AG04449 (cell line): ENCODE data around the gene TSPAN31.

ENCODE experiments used
- CTCF ChIA-PET: fragments of 350-600 bp; formaldehyde crosslinking; extraction: SDS; loops from one replicate; lab custom pipeline; 2021; ENCODE audit warnings: antibody characterized with exemption; lab: Yijun Ruan, JAX
- POLR2A ChIA-PET: fragments of 400-600, 350-600 bp; formaldehyde crosslinking; extraction: SDS; loops from one replicate; lab custom pipeline; 2020; ENCODE audit warnings: antibody characterized with exemption, inconsistent platforms; lab: Yijun Ruan, JAX
- DNase-seq: peaks from one replicate; pipeline ENCODE4 v3.0.0-alpha.2; 2010; ENCODE audit warnings: low read depth, low spot score
- H3K4me3 ChIP-seq: 2 replicates; pipeline ENCODE4 v1.5.1; 2011; ENCODE audit warnings: low read depth, mild to moderate bottlenecking, control low read depth, low read length
- TF ChIP-seq, protein P1 (sequence below): IDR thresholded peaks from one replicate; pipeline ENCODE4 v1.5.1; 2011; ENCODE audit warnings: mild to moderate bottlenecking, moderate library complexity, low read length, control low read depth, inconsistent platforms; ENCODE audit not compliant: insufficient read depth; ENCODE audit errors: missing control alignments

The TSPAN31 gene

DNA sequence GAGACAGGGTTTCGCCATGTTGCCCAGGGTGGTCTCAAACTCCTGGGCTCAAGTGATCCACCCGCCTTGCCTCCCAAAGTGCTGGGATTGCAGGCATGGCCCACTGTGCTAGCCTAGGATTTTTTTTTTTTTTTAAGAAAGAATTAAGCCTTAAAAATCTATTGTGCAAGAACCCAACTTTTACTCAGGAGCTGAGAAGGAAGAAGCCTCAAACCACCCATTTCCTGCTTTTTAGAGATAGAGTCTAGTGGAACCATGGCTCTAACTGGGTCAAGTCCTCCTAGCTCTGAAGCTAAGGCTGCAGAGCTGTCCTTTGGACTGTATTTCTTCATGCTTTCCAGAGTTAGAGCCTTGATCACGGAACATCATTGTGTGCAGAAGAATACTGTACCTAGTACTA is 36.4 kb downstream of the TSPAN31 start:
- TF ChIP-seq, protein P1, sequence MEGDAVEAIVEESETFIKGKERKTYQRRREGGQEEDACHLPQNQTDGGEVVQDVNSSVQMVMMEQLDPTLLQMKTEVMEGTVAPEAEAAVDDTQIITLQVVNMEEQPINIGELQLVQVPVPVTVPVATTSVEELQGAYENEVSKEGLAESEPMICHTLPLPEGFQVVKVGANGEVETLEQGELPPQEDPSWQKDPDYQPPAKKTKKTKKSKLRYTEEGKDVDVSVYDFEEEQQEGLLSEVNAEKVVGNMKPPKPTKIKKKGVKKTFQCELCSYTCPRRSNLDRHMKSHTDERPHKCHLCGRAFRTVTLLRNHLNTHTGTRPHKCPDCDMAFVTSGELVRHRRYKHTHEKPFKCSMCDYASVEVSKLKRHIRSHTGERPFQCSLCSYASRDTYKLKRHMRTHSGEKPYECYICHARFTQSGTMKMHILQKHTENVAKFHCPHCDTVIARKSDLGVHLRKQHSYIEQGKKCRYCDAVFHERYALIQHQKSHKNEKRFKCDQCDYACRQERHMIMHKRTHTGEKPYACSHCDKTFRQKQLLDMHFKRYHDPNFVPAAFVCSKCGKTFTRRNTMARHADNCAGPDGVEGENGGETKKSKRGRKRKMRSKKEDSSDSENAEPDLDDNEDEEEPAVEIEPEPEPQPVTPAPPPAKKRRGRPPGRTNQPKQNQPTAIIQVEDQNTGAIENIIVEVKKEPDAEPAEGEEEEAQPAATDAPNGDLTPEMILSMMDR = no peak
- no peak overlapping the region for H3K4me3 ChIP-seq
- POLR2A ChIA-PET = no interaction called here
- no peak for DNase-seq
- CTCF ChIA-PET = interaction anchor here (1.0 to 9.4 kb wide), 10 partner anchors 8 to 123 kb away, joined by 3 to 199 read pairs (median 4); partner anchors contain the start of genes CYP27B1, EEF1AKMT3 and METTL1

DNA sequence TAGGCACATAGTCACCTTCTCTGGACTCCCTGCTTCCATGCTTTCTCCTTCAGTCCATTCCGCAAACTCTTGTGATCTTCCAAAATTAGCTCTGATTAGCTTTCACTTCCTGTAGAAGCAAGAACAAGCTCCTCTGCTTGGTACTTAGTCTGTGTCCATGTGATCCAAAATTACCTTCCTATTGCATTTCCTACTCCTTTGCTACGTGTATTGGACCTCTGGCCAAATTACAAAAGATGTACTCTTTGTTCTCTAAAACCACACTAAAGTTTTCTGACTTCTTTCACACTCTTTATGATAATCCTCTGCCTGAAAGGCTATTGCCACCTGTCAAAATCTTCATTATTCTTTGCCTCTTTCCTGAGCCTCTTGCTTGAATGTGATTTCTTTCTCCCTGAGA is 37.0 kb downstream of the TSPAN31 start:
- ChIA-PET POLR2A (no interaction called here), CTCF (interaction anchor here (1.0 to 9.4 kb wide), 10 partner anchors 9 to 123 kb away, joined by 3 to 199 read pairs (median 4); partner anchors contain the start of genes CYP27B1, EEF1AKMT3 and METTL1)
- TF ChIP-seq, protein P1 = no peak
- H3K4me3 ChIP-seq = no peak overlapping the region
- DNase-seq = no peak

DNA sequence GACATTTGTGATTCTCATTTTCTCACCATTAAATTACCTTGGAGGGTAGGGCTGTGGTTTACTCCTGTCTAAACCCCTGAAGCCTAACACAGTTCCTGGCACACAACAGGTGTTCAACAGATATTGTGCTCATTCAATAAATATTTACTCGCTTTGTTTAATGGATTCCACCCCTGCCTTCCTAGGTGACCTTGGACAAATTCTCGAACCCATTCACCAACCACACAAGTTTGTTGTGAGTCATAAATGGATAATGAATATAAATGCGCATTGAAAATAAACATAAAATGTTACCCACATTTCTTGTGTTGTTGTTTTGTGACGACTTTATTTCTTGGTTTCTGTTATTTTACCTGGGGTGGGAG is 37.4 kb downstream of the TSPAN31 start:
- no peak overlapping the region for H3K4me3 ChIP-seq
- TF ChIP-seq, protein P1 = no peak
- no peak for DNase-seq
- ChIA-PET POLR2A (no interaction called here), CTCF (interaction anchor here (0.8 to 9.4 kb wide), 21 partner anchors 9 to 154 kb away, joined by 3 to 199 read pairs (median 5); partner anchors contain the start of genes CDK4, CYP27B1, EEF1AKMT3 and METTL1)

DNA sequence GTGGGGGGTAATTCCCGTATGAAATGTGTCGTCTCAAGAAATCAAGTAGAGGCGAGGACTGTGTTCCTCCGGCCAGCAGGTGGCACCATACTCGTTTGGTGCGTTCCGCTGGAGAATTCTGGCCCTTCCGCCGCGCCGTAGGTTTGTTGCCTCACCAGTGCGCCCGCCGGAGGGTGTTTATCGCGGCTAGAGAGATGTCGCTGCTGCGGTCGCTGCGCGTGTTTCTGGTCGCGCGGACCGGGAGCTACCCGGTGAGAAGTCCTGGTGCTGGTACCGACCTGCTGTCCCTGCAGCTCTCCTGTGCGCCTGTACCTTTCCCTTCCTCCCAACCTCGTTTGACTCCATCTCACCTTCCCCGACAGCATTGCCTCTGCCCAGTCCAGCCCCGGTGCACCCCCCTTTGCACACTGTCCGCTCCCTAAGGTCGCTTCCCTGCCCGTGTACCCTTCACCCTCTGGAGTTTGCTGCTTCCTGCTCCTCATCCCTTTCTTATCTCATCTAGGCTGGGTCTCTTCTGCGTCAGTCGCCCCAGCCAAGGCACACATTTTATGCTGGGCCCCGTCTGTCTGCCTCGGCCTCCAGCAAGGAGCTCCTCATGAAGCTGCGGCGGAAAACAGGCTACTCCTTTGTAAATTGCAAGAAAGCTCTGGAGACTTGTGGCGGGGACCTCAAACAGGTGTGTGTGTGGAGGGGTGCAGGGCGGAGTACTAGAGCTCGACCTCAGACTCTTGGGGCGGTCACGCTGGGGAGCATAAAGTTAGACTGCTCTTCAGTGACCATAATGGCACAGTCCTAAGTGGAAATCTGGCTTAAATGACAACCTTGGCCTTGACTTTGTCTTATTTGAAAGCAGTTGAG is 38.0 kb downstream of the TSPAN31 start, which contains the start of gene TSFM:
TSFM (plus strand) TSS at position 180 of the 858 bp plus-strand sequence; CDS start at position 195, 15 bp downstream.
- TF ChIP-seq, protein P1 = peak; percentile 95
- ChIA-PET POLR2A (interaction anchor here (1.2 kb wide), 1 partner anchor 10 kb away, joined by 5 read pairs; the partner anchor contains the start of genes EEF1AKMT3 and METTL1), CTCF (interaction anchor here (0.8 to 9.4 kb wide), 31 partner anchors 9 to 153 kb away, joined by 3 to 199 read pairs (median 5); partner anchors contain the start of genes CDK4, CTDSP2, CYP27B1 and EEF1AKMT3)
- DNase-seq = peak; percentile 69
- peak within 1 kb of the TSS; percentile 94 for H3K4me3 ChIP-seq

DNA sequence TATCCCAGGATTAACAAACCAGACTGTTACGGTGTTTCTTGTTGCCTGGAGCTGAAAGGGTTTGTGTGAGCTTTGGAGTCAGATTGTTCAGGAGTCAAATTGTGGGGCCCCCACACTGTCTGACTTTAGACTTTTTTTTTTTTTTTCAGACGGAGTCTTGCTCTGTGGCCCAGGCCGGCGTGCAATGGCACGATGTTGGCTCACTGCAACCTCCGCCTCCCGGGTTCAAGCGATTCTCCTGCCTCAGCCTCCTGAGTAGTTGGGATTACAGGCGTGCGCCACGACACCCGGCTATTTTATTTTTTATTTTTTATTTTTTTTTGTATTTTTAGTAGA is 38.6 kb downstream of the TSPAN31 start:
- no peak for DNase-seq
- ChIA-PET CTCF (interaction anchor here (0.9 to 9.4 kb wide), 25 partner anchors 10 to 127 kb away, joined by 3 to 199 read pairs (median 5); partner anchors contain the start of genes CTDSP2, CYP27B1, EEF1AKMT3 and METTL1), POLR2A (interaction anchor here (1.2 kb wide), 1 partner anchor 11 kb away, joined by 5 read pairs; the partner anchor contains the start of genes EEF1AKMT3 and METTL1)
- H3K4me3 ChIP-seq = peak overlapping the region; percentile 94
- TF ChIP-seq, protein P1 = no peak
